Stimulated activated CD8-positive, alpha-beta memory T cell treated with anti-CD3 and anti-CD28 coated beads, Interleukin-12 subunit alpha, Interleukin-12 subunit beta, amount 100 ng/mL, for 24 hours (primary cell): Measurements from ENCODE around the gene ELFN2.

Source experiments
- DNase-seq: peaks from one replicate; pipeline ENCODE4 v3.0.0-alpha.2; 2020; ENCODE audit errors: extremely low read depth

Gene ELFN2

GRCh38 chr22:37384691-37385090 is 42.6 kb downstream of the ELFN2 start:
- DNase-seq: no peak

DNA sequence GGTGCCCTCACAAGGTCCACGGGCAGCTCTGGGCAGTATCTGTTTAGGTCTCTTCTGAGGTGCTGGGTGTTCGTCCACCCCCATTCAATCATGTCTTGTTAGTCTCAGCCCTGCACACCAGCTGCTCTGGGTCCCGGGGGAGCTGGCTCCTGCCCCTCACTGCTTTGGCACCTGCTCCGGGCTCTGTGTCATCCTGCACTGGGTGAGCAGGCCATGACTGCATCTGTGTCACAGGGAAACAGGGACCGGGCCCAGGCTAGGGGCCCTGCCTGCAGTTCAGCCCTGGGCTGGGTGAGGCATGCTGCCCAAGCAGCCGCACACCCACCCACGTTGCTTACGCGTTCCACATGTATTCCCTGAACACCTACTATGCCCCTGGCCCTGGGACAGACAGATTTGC is 43.9 kb downstream of the ELFN2 start:
- no peak for DNase-seq

- DNase-seq: no peak
Measured at GRCh38 chr22:37381489-37381888, 45.8 kb downstream of the ELFN2 start.

DNA sequence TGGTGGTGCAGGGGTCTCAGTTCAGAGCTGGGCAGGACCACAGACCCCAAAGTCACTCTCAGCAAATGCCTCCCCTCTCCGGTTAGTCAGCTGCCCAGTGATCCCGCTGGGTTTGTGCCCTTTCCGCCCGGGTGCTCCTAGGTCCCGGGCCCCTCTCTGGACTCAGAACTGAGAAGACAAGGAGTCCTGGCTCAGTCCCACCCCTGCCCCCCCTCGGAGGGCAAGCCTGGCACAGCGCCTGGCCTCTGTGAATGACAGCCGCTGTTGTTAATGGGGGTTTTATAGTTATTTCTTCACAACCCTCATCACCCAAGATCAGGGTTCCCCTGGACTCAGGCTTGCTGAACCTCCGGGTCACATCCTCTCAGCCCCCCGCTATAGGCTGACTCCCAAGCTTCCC is 47.6 kb downstream of the ELFN2 start:
- no peak for DNase-seq

DNA sequence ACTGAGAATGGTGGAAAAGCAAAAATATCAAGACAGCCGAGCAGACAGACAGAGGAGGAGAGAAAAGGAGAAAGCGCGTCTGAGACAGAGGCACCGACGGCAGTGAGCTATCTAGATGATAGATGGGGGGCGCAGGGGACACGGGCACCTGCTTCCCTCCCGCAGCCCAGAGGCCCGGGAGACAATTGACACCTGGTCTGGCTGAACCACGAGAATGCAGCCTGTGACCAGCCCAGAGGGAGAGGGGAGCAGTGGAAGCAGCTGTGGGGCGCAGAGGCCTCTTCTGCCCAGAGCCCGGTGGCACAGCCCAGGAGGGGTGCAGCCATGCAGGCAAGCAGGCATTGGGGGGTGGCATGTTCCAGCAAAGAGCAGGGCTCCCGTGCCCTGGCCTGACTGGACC is 48.2 kb downstream of the ELFN2 start:
- DNase-seq: no peak

DNA sequence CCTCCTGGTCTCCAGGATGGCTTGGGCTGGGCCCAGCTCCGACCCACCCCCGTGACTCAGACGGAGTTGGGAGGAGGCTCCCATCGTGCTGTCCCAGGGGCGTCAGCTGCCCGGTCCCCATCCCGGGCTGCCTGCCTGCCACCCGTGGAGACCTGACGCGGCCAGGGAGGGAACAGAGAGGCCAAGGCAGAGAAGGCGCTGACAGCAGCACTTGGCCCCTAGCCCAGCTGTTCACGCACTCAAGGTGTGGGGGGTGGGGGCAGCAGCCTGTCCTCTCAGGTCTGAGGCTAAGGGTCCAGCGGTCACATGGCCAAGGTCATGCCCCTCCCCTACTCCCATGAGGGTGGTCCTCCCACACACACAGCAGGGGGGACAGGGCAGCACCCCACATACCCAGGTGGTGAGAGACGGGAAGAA is 48.6 kb downstream of the ELFN2 start:
- no peak for DNase-seq

DNA sequence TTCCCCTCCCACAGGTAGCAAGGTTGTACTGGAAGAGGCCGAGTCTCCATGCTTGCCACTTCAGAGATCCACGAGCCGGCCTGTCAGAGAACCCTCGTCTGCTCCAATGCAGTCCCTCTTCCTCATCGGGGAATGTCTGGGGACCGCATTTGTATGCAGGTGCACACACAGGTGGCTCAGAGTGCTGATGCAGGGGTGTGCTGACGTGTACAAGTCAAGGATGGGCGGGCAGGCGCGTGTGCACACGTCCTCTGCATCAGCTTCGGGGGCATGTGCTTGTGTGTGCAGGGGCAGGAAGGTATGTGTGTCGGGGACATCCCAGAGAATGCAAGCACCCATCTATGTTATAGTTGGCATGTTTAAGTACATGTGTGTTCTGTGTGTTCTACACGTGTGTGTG is 49.4 kb downstream of the ELFN2 start:
- no peak for DNase-seq

DNA sequence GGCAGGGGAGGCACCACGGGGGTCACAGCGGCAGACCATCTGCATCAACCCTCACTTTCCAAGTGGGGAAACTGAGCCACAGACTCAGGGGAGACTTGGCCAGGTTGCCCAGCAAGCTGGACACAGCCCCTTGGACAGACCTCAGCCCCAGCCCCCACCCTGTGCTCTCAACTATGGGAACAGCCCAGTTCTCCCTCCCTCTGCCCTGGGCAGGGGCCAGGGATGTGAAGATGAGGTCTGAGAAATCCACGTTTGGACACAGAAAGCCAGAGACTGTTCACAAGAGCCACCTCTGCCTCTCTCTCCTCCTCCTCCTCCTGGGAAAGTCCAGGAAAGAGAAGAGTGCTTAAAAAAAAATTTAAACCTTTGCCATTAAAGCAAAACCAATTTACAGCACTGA is 50.1 kb downstream of the ELFN2 start:
- DNase-seq: no peak

DNA sequence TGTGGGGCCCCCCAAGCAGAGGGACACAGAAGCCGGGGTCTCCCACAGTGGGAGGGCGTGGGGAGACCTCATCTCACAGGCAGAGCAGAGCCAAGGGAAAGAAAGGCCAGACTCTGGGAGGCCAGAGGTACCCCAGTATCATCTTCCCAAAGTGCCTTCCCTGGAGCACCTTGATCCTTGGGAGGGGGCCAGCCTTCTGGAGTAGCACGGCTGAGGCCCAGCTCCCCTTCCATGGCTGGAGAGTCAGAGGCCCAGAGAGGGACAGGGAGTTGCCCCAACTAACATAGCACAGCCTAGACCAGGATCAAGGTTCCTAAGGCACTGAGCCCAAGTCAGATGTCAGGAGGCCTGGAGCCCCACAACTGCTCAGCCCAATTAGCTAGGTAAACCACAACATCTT is 50.6 kb downstream of the ELFN2 start:
- no peak for DNase-seq

DNA sequence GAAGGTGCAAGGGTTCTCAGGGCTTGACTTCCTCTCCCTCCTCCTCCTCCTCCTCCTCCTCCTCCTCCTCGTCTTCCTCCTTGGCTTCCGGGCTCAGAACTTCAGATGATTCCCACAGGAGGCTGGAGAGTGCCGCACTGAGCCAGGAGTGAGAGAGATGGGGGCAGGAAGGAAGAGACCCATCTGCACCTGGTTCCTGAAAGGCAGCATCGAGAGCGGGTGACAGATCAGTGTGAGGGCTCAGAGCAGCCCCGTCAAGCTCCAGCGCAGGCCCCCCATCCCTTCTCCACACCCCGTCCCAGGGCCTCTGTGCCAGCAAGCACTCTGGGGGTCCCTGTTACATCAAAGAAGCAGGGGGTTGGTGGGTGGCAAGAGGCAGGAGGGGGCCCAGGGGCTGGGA is 51.5 kb downstream of the ELFN2 start:
- DNase-seq: no peak

- no peak for DNase-seq
Measured at GRCh38 chr22:37374571-37374970, 52.7 kb downstream of the ELFN2 start.

DNA sequence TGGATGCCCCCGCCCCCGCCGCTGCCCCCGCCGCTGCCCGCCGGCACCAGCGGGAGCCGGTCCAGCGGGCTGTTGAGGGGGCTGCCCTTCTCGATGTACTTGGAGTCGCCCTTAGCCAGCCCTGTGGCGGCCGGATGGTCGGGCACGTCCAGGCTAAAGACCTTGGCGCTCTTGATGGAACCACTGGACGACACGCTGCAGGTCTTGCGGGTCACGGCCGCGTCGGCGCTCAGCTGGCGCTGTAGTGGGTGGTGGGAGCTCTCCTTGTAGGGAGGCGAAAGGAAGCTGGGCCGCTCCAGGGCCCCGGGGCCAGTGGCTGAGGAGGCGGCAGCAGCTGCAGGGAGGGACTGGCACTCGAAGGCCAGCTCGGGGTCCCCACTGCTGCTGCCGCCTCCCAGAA is 53.8 kb downstream of the ELFN2 start:
- no peak for DNase-seq

GRCh38 chr22:37371911-37372310 is 55.4 kb downstream of the ELFN2 start:
- no peak for DNase-seq

- DNase-seq: no peak
Measured at GRCh38 chr22:37371491-37371890, 55.8 kb downstream of the ELFN2 start.

DNA sequence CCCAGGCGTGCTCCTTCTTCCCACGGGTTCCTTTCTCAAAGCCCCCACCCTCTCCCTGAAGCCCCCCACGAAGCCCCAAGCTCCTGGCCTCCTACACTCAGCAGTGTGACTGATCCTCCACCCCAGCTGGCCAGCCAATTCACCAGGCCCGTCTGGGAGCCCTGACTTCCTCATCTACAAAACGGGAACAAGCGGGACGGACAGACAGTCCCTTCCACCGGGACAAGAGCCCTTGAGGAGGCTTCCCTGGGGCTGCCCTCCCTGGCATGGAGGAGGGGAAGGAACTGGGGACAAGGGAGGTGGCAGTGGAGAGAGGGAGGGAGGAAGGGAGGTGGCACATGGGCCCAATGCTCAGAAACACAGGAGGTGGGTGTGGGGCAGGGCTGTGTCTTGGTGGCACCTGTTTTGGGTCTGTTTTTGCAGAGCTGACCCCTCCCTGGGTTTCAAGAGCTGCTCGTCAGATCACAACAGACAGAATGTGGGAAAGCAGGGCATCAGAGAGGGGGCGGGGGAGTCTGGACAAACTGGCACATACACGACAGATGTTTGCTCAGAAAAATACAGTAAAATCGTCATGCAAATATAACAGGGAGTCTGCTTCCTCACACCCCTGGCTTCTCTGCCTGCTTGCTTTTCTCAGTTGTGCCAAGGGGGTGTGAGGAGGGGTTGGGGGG is 56.8 kb downstream of the ELFN2 start:
- DNase-seq: no peak

DNA sequence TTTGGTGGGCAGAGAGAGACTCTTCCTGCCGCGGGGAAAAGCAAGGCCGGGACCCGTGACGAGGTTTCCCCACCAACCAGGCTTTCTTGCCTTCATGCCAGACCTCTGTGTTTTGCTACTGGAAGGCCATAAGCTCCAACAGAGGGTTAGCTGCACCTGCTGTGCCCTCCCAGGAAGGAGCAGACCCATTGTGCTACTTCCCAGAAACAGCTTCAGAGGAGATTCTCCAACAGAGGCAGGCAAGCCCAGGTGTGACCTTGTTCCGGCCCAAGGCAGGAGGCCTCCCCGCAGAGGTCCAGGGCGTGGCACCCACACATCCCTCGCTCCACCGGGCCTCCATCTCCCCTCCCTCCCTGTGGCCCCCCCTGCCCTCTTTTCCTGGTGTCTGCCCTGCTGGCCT is 57.8 kb downstream of the ELFN2 start:
- no peak for DNase-seq

DNA sequence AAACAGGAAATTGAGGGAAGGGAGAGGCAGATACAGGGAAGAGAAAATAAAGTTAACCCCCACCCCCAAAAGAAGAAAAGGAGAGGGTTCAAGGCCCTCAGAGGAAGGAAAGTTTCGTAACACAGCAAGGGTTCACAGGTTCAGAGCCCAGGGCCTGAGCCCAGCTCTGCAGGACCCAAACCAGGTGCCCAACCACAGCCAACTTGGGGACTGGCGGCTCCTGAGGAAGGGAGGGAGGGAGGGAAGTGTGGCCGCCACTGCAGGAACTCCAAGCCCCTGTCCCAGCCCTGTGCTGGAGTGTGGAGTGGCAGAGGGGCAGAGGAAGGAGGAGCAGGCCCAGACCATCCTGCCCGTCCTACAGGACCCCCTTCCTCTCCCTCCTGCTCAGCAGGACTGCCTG is 59.2 kb downstream of the ELFN2 start:
- no peak for DNase-seq

DNA sequence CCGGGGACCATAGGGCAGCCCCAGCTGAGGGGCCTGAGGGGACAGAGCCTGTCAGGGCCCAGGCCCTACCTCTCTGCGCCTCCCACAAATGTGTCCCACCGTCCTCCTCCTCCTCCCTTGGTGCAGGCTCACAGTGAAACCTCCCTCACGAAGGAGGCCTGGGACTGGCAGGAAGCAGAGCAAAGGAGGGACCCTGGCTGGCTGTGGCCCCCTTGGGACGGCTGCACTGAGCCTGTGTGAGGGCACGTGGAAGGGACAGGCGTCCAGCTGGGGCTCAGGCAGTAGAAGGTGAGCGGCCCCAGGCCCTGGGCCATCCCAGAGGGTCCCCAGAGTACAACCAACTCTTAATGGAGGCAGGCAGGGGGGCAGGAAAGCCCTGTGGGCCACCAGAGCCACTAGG is 60.7 kb downstream of the ELFN2 start:
- DNase-seq: no peak

DNA sequence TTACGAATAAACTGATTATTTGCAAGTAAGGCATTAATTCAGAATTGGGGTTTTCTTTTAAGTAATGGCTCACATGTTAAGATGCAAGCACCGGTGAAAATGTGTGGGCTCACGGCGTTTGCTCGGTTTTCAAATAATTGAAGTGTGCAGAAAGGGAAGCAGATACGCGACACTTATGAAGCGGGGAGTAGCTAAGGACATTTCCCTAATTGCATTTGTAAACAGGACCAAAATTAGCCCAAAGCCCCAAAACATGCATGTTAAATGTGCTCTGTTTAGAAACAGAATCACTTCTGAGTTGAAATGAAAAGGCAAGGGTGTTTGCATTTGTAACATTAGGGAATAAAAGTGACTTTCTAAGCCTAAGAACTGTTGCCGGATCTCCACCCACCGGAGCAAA is 61.3 kb downstream of the ELFN2 start:
- no peak for DNase-seq

GRCh38 chr22:37363261-37363992 is 63.9 kb downstream of the ELFN2 start:
- DNase-seq: no peak

DNA sequence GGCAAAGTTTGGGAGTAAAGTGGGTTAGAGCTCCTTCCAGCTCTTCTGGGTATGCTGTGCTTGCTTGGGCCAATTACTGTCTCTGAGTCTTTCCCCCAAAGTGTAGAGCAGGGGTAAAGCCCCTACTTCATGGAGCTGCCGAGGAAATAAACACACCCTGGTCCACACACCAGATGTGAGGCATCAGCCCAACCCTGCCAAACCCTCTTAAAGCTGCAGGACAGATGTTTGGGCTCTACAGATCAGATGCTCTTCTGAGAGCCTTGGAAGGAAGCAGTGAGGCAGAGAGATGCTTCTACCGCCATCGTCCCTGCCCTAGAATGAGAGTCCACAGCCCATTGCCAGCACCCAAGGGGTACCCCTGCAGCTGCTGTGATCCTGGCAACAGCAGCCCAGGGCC is 64.7 kb downstream of the ELFN2 start:
- no peak for DNase-seq

DNA sequence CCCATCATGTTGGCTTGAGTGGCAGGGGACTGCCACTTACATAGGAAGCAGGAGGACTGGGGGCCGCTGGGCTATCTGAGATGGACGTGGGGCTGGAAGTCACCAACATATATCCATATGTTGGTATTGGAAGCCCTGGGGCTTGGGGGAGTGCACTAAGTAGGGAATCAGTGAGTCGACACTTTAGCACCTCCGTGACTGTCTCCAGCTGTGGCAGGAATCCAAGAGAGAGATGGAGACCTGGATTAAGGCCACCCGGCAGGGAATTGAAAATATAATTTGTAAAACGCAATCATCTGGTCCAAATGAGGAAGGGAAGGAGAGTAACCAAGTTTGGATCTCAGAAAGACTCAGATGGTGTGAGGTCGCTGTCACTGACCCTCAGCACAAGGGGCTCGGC is 68.4 kb downstream of the ELFN2 start:
- DNase-seq: no peak

DNA sequence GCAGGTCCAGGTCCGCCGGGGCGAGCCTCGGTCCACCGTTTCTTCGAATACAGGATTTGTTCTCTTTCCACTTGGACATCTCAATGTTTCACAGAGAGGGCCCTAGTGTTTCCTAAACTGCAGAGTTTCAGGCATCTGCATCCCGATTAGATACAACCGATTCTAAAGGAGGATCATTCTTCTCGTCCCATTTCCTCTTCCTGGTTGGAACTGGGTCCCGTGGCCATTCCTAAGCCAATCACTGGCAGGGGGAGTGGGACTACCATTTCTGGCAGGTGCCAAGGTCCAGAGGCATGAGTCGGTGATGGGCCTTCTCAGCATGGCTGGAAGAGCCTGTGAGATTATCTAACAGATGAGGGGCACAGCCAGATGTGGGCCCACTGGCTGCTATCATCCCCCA is 68.9 kb downstream of the ELFN2 start:
- no peak for DNase-seq
